Measurements from ENCODE around the gene PPEF1. TPM values are rescaled to one million over a fixed set of nuclear protein-coding genes. Genes with fewer than 3 reads are reported as not detected.

The PPEF1 gene
- total RNA-seq, 2 experiments from 2014 or later = 0.15 TPM; not detected in 1

GRCh38 chrX:18855919-18856644 is 148.6 kb downstream of the PPEF1 start:
- POLR2A ChIA-PET = no interaction called here
- DNase-seq = no peak
- no peaks in the 10 kb centered on the region for H3K9me3 Mint-ChIP-seq
- no peaks in the 10 kb centered on the region for H3K27me3 Mint-ChIP-seq
- H3K4me3 Mint-ChIP-seq = no peak overlapping the region
- CTCF ChIA-PET = no interaction called here
- H3K4me1 Mint-ChIP-seq (ENCODE audit: low read depth) = peaks cover 11% of the 10 kb centered on the region
- intact Hi-C loops (cut with micrococcal nuclease) = no loop called here
- no peaks in the 10 kb centered on the region for H3K36me3 Mint-ChIP-seq
- H3K27ac Mint-ChIP-seq = no peak overlapping the region

- intact Hi-C loops (cut with micrococcal nuclease) = no loop called here
- H3K4me1 Mint-ChIP-seq (ENCODE audit: low read depth) = peaks cover 11% of the 10 kb centered on the region
- H3K36me3 Mint-ChIP-seq = no peaks in the 10 kb centered on the region
- H3K4me3 Mint-ChIP-seq = no peak overlapping the region
- H3K27me3 Mint-ChIP-seq = no peaks in the 10 kb centered on the region
- CTCF ChIA-PET = no interaction called here
- POLR2A ChIA-PET = no interaction called here
- no peaks in the 10 kb centered on the region for H3K9me3 Mint-ChIP-seq
- H3K27ac Mint-ChIP-seq = no peak overlapping the region
- no peak for DNase-seq
Observed at GRCh38 chrX:18856645-18856997, 149.2 kb downstream of the PPEF1 start.

- no peaks in the 10 kb centered on the region for H3K27me3 Mint-ChIP-seq
- ChIA-PET CTCF (no interaction called here), POLR2A (interaction anchor here (0.6 kb wide), 1 partner anchor 840 kb away, joined by 4 read pairs; no protein-coding TSS in a partner anchor)
- no peak overlapping the region for H3K27ac Mint-ChIP-seq
- no peaks in the 10 kb centered on the region for H3K36me3 Mint-ChIP-seq
- no peak for DNase-seq
- no peaks in the 10 kb centered on the region for H3K9me3 Mint-ChIP-seq
- H3K4me1 Mint-ChIP-seq (ENCODE audit: low read depth) = peaks cover 1% of the 10 kb centered on the region
- intact Hi-C loops (cut with micrococcal nuclease) = no loop called here
- no peak overlapping the region for H3K4me3 Mint-ChIP-seq
Observed at GRCh38 chrX:18861511-18861910, 154.1 kb downstream of the PPEF1 start.

GRCh38 chrX:18864390-18864920 is 157.0 kb downstream of the PPEF1 start:
- Mint-ChIP-seq H3K4me1 (ENCODE audit: low read depth) (no peaks in the 10 kb centered on the region), H3K27ac (no peak overlapping the region), H3K27me3 (no peaks in the 10 kb centered on the region), H3K4me3 (no peak overlapping the region), H3K36me3 (no peaks in the 10 kb centered on the region), H3K9me3 (no peaks in the 10 kb centered on the region)
- intact Hi-C loops (cut with micrococcal nuclease) = no loop called here
- no peak for DNase-seq
- CTCF ChIA-PET = no interaction called here
- POLR2A ChIA-PET = no interaction called here

- H3K36me3 Mint-ChIP-seq = no peaks in the 10 kb centered on the region
- ChIA-PET CTCF (interaction anchor here (0.6 kb wide), 1 partner anchor 17 kb away, joined by 3 read pairs; no protein-coding TSS in a partner anchor), POLR2A (no interaction called here)
- peaks cover 6% of the 10 kb centered on the region for H3K27me3 Mint-ChIP-seq
- no peak for DNase-seq
- H3K9me3 Mint-ChIP-seq = no peaks in the 10 kb centered on the region
- H3K27ac Mint-ChIP-seq = no peak overlapping the region
- intact Hi-C loops (cut with micrococcal nuclease) = no loop called here
- H3K4me1 Mint-ChIP-seq (ENCODE audit: low read depth) = peaks cover 2% of the 10 kb centered on the region
- H3K4me3 Mint-ChIP-seq = no peak overlapping the region
Observed at GRCh38 chrX:18871161-18871890, 163.9 kb downstream of the PPEF1 start.

- ChIA-PET CTCF (interaction anchor here (0.6 kb wide), 1 partner anchor 17 kb away, joined by 3 read pairs; no protein-coding TSS in a partner anchor), POLR2A (interaction anchor here (0.5 kb wide), 1 partner anchor 17 kb away, joined by 4 read pairs; no protein-coding TSS in a partner anchor)
- intact Hi-C loops (cut with micrococcal nuclease) = no loop called here
- Mint-ChIP-seq H3K9me3 (no peaks in the 10 kb centered on the region), H3K27me3 (peaks cover 6% of the 10 kb centered on the region), H3K36me3 (no peaks in the 10 kb centered on the region), H3K4me3 (no peak overlapping the region), H3K27ac (no peak overlapping the region), H3K4me1 (ENCODE audit: low read depth) (peaks cover 2% of the 10 kb centered on the region)
- DNase-seq = no peak
Observed at GRCh38 chrX:18871970-18872369, 164.5 kb downstream of the PPEF1 start.

- Mint-ChIP-seq H3K27me3 (peaks cover 6% of the 10 kb centered on the region), H3K27ac (no peak overlapping the region), H3K9me3 (no peaks in the 10 kb centered on the region), H3K4me3 (no peak overlapping the region), H3K36me3 (no peaks in the 10 kb centered on the region), H3K4me1 (ENCODE audit: low read depth) (peaks cover 2% of the 10 kb centered on the region)
- intact Hi-C loops (cut with micrococcal nuclease) = no loop called here
- POLR2A ChIA-PET = no interaction called here
- no peak for DNase-seq
- CTCF ChIA-PET = no interaction called here
Observed at GRCh38 chrX:18872621-18873020, 165.2 kb downstream of the PPEF1 start.

- ChIA-PET POLR2A (no interaction called here), CTCF (interaction anchor here (0.9 kb wide), 1 partner anchor 13 kb away, joined by 3 read pairs; no protein-coding TSS in a partner anchor)
- Mint-ChIP-seq H3K4me1 (ENCODE audit: low read depth) (peaks cover 2% of the 10 kb centered on the region), H3K9me3 (no peaks in the 10 kb centered on the region), H3K36me3 (no peaks in the 10 kb centered on the region), H3K27me3 (peaks cover 6% of the 10 kb centered on the region), H3K27ac (no peak overlapping the region), H3K4me3 (no peak overlapping the region)
- intact Hi-C loops (cut with micrococcal nuclease) = no loop called here
- peak; percentile 25 for DNase-seq
Observed at GRCh38 chrX:18873189-18873791, 165.8 kb downstream of the PPEF1 start.

- Mint-ChIP-seq H3K27ac (no peak overlapping the region), H3K36me3 (no peaks in the 10 kb centered on the region), H3K27me3 (peaks cover 6% of the 10 kb centered on the region), H3K4me3 (no peak overlapping the region), H3K4me1 (ENCODE audit: low read depth) (peaks cover 2% of the 10 kb centered on the region), H3K9me3 (no peaks in the 10 kb centered on the region)
- intact Hi-C loops (cut with micrococcal nuclease) = no loop called here
- no peak for DNase-seq
- CTCF ChIA-PET = interaction anchor here (0.9 kb wide), 1 partner anchor 13 kb away, joined by 3 read pairs; no protein-coding TSS in a partner anchor
- POLR2A ChIA-PET = no interaction called here
Observed at GRCh38 chrX:18873836-18874235, 166.4 kb downstream of the PPEF1 start.

GRCh38 chrX:18874560-18875255 is 167.3 kb downstream of the PPEF1 start:
- POLR2A ChIA-PET = no interaction called here
- Mint-ChIP-seq H3K4me3 (no peak overlapping the region), H3K4me1 (ENCODE audit: low read depth) (peaks cover 2% of the 10 kb centered on the region), H3K27me3 (peaks cover 6% of the 10 kb centered on the region), H3K27ac (no peak overlapping the region), H3K9me3 (no peaks in the 10 kb centered on the region), H3K36me3 (no peaks in the 10 kb centered on the region)
- intact Hi-C loops (cut with micrococcal nuclease) = no loop called here
- CTCF ChIA-PET = no interaction called here
- DNase-seq = no peak

GRCh38 chrX:18875256-18875878 is 167.9 kb downstream of the PPEF1 start:
- H3K9me3 Mint-ChIP-seq = no peaks in the 10 kb centered on the region
- H3K27me3 Mint-ChIP-seq = peaks cover 6% of the 10 kb centered on the region
- no peak overlapping the region for H3K4me3 Mint-ChIP-seq
- CTCF ChIA-PET = interaction anchor here (0.5 to 0.9 kb wide), 2 partner anchors 11 to 62 kb away, joined by 3 read pairs; no protein-coding TSS in a partner anchor
- H3K36me3 Mint-ChIP-seq = no peaks in the 10 kb centered on the region
- H3K27ac Mint-ChIP-seq = no peak overlapping the region
- no peak for DNase-seq
- intact Hi-C loops (cut with micrococcal nuclease) = no loop called here
- peaks cover 2% of the 10 kb centered on the region for H3K4me1 Mint-ChIP-seq (ENCODE audit: low read depth)
- POLR2A ChIA-PET = no interaction called here
